H1 (cell line): Measurements from ENCODE around the gene GSTT2. TPM values are rescaled to one million over a fixed set of nuclear protein-coding genes. Genes with fewer than 3 reads are reported as not detected.
A peak's percentile ranks its signal among the peaks of the same experiment; 100 is the strongest.

Experiments
- CTCF ChIA-PET: fragments of 300-600 bp; sonication (Branson Sonifier 250); formaldehyde crosslinking; loops from one replicate; lab custom pipeline; 2021; ENCODE audit not compliant: partially characterized antibody; lab: Charles Lee
- POLR2A ChIA-PET: fragments of 300-600 bp; sonication (Branson Sonifier 250); formaldehyde crosslinking; loops from one replicate; lab custom pipeline; 2021; ENCODE audit warnings: inconsistent platforms; ENCODE audit not compliant: partially characterized antibody; lab: Charles Lee
- DNase-seq, 2 experiments: peaks; one replicate each; pipeline versions ENCODE4 v3.0.0 to v3.0.0-alpha.2; 2010 to 2022; ENCODE audit warnings: low spot score in 2 of 2, low read depth in 1 of 2, mixed read lengths in 1 of 2
- FAIRE-seq: peaks from 2 replicates; lab custom pipeline; 2011; peaks lifted over from hg19 to GRCh38; lab: Jason Lieb, UNC
- H2AFZ ChIP-seq: 2 replicates; pipeline ENCODE4 v1.8.1; 2012; ENCODE audit warnings: low read length, inconsistent platforms
- H2AK5ac ChIP-seq: 2 replicates; pipeline ENCODE4 v1.6.1; 2013; ENCODE audit warnings: low read depth, low read length
- H2BK120ac ChIP-seq: replicated peaks from 2 replicates; pipeline ENCODE3; 2013; ENCODE audit warnings: low read depth, low read length, inconsistent platforms
- H2BK12ac ChIP-seq: 2 replicates; pipeline ENCODE4 v1.6.1; 2013; ENCODE audit warnings: low read depth, low read length
- H2BK15ac ChIP-seq: 2 replicates; pipeline ENCODE4 v1.6.1; 2013; ENCODE audit warnings: low read length
- H2BK20ac ChIP-seq: 2 replicates; pipeline ENCODE4 v1.6.1; 2013; ENCODE audit warnings: low read length
- H2BK5ac ChIP-seq: 2 replicates; pipeline ENCODE4 v1.6.1; 2013; ENCODE audit warnings: low read depth, low read length
- H3K14ac ChIP-seq: 2 replicates; pipeline ENCODE4 v1.6.1; 2013; ENCODE audit warnings: inconsistent platforms; ENCODE audit not compliant: insufficient read length
- H3K18ac ChIP-seq: 2 replicates; pipeline ENCODE4 v1.6.1; 2013; ENCODE audit warnings: low read length; ENCODE audit errors: extremely low read depth
- H3K23ac ChIP-seq: 2 replicates; pipeline ENCODE4 v1.6.1; 2013; ENCODE audit warnings: inconsistent platforms; ENCODE audit not compliant: insufficient read length
- H3K23me2 ChIP-seq: 2 replicates; pipeline ENCODE4 v1.6.1; 2013; ENCODE audit warnings: low read depth, low read length
- H3K27ac ChIP-seq: 2 replicates; pipeline ENCODE4 v1.6.1; 2011; ENCODE audit warnings: low read depth, low read length, inconsistent platforms
- H3K27me3 ChIP-seq, 4 experiments: replicated peaks in 1 of 4; 1 replicate in 1 of 4; 2 replicates in 3 of 4; pipeline versions ENCODE4 v1.6.1 to v1.8.1; 2011 to 2013; ENCODE audit warnings: low read length in 3 of 4, mild to moderate bottlenecking in 3 of 4, inconsistent platforms in 2 of 4, mixed read lengths in 2 of 4, moderate library complexity in 1 of 4; ENCODE audit not compliant: control insufficient read depth in 3 of 4, insufficient read depth in 3 of 4; ENCODE audit errors: extremely low read depth in 1 of 4
- H3K36me3 ChIP-seq, 4 experiments: 2 replicates each; pipeline versions ENCODE4 v1.6.1 to v1.8.1; 2011 to 2013; ENCODE audit warnings: mild to moderate bottlenecking in 4 of 4, low read length in 3 of 4, moderate library complexity in 2 of 4, control low read depth in 1 of 4, inconsistent platforms in 1 of 4; ENCODE audit not compliant: insufficient read depth in 4 of 4, control insufficient read depth in 2 of 4
- H3K4ac ChIP-seq: replicated peaks from 2 replicates; pipeline ENCODE3; 2013; ENCODE audit warnings: low read length, low read depth, mixed read lengths, inconsistent platforms; ENCODE audit not compliant: insufficient read length
- H3K4me1 ChIP-seq, 4 experiments: replicated peaks in 1 of 4; 1 replicate in 1 of 4; 2 replicates in 3 of 4; pipeline versions ENCODE4 v1.6.1 to v1.8.1; 2011 to 2013; ENCODE audit warnings: low read length in 3 of 4, inconsistent platforms in 2 of 4, mixed read lengths in 1 of 4; ENCODE audit not compliant: insufficient read depth in 4 of 4, control insufficient read depth in 3 of 4
- H3K4me2 ChIP-seq, 2 experiments: 2 replicates each; pipeline versions ENCODE4 v1.6.1 to v1.8.1; 2011 to 2013; ENCODE audit warnings: low read depth in 2 of 2, low read length in 2 of 2, control low read depth in 1 of 2, inconsistent platforms in 1 of 2, mild to moderate bottlenecking in 1 of 2; ENCODE audit not compliant: insufficient read depth in 1 of 2
- H3K4me3 ChIP-seq, 4 experiments: fragments of 200-600, 300-600 bp in 1 of 4; sonication (generic), shearing (Covaris generic), sonication (Bioruptor Twin) in 1 of 4; 2 replicates each; pipeline versions ENCODE4 v1.5.1 to v1.8.1; 2011 to 2016; ENCODE audit warnings: low read length in 4 of 4, low read depth in 3 of 4, control low read depth in 2 of 4, inconsistent platforms in 2 of 4, mild to moderate bottlenecking in 2 of 4, mixed read lengths in 1 of 4, moderate library complexity in 1 of 4; ENCODE audit not compliant: insufficient read depth in 2 of 4; ENCODE audit errors: extremely low read depth in 1 of 4
- H3K56ac ChIP-seq: replicated peaks from 2 replicates; pipeline ENCODE3; 2013; ENCODE audit warnings: low read depth, mild to moderate bottlenecking, mixed read lengths, low read length, inconsistent platforms; ENCODE audit not compliant: insufficient read length
- H3K79me1 ChIP-seq: 2 replicates; pipeline ENCODE4 v1.6.1; 2013; ENCODE audit warnings: low read depth, low read length, control low read depth
- H3K79me2 ChIP-seq, 2 experiments: 2 replicates each; pipeline versions ENCODE4 v1.6.1 to v1.8.1; 2012 to 2013; ENCODE audit warnings: low read length in 2 of 2, mild to moderate bottlenecking in 2 of 2, inconsistent platforms in 1 of 2; ENCODE audit not compliant: insufficient read depth in 2 of 2, control insufficient read depth in 1 of 2
- H3K9ac ChIP-seq, 4 experiments: replicated peaks in 1 of 4; 1 replicate in 1 of 4; 2 replicates in 3 of 4; pipeline versions ENCODE4 v1.6.1 to v1.8.1; 2011 to 2013; ENCODE audit warnings: low read depth in 3 of 4, low read length in 3 of 4, control low read depth in 2 of 4, mild to moderate bottlenecking in 2 of 4, moderate library complexity in 2 of 4, inconsistent platforms in 1 of 4; ENCODE audit errors: extremely low read depth in 1 of 4
- H3K9me3 ChIP-seq, 2 experiments: 2 replicates each; pipeline versions ENCODE4 v1.6.1 to v1.8.1; 2012 to 2013; ENCODE audit warnings: mild to moderate bottlenecking in 2 of 2, moderate library complexity in 2 of 2, control low read depth in 1 of 2, inconsistent platforms in 1 of 2, low read depth in 1 of 2, low read length in 1 of 2, mixed read lengths in 1 of 2; ENCODE audit not compliant: insufficient read depth in 2 of 2
- H4K20me1 ChIP-seq, 2 experiments: replicated peaks in 1 of 2; 2 replicates each; pipeline versions ENCODE3 to v1.8.1; 2011 to 2013; ENCODE audit warnings: inconsistent platforms in 2 of 2, low read length in 2 of 2, mild to moderate bottlenecking in 1 of 2; ENCODE audit not compliant: insufficient read depth in 2 of 2, control insufficient read depth in 1 of 2
- H4K5ac ChIP-seq: 2 replicates; pipeline ENCODE4 v1.6.1; 2013; ENCODE audit warnings: low read length, low read depth, mixed read lengths, inconsistent platforms; ENCODE audit not compliant: insufficient read length
- H4K8ac ChIP-seq: 2 replicates; pipeline ENCODE4 v1.8.0; 2013; ENCODE audit warnings: mild to moderate bottlenecking, moderate library complexity, low read length, inconsistent platforms; ENCODE audit not compliant: insufficient read depth; ENCODE audit errors: extremely low read depth
- H4K91ac ChIP-seq: replicated peaks from 2 replicates; pipeline ENCODE3; 2013; ENCODE audit warnings: low read length, mixed read lengths, inconsistent platforms; ENCODE audit not compliant: insufficient read length
- EP300 ChIP-seq, 2 experiments: IDR thresholded peaks; 1 replicate in 1 of 2; 2 replicates in 1 of 2; pipeline ENCODE4 v1.6.1; 2011 to 2012; ENCODE audit warnings: low read depth in 2 of 2, low read length in 2 of 2, mild to moderate bottlenecking in 2 of 2, borderline replicate concordance in 1 of 2, inconsistent platforms in 1 of 2, moderate library complexity in 1 of 2
- EZH2 ChIP-seq: fragments of 200-600 bp; sonication (generic); IDR thresholded peaks from 2 replicates; pipeline ENCODE4 v1.7.1; 2012; ENCODE audit warnings: low read depth, mild to moderate bottlenecking, moderate library complexity, low read length, inconsistent platforms; ENCODE audit not compliant: severe bottlenecking
- KDM4A ChIP-seq: IDR thresholded peaks from one replicate; pipeline ENCODE4 v1.7.1; 2012; ENCODE audit warnings: low read depth, mild to moderate bottlenecking, moderate library complexity, low read length, inconsistent platforms; ENCODE audit not compliant: severe bottlenecking
- NANOG ChIP-seq: IDR thresholded peaks from 2 replicates; pipeline ENCODE4 v1.6.1; 2011; ENCODE audit warnings: low read length, low read depth, mild to moderate bottlenecking, inconsistent platforms; ENCODE audit not compliant: insufficient read depth, poor library complexity, severe bottlenecking
- NRF1 ChIP-seq: IDR thresholded peaks from 2 replicates; pipeline ENCODE4 v1.6.1; 2011; ENCODE audit warnings: mild to moderate bottlenecking, low read depth, low read length, improper control_type of control experiment
- POLR2A ChIP-seq, 2 experiments: IDR thresholded peaks; 1 replicate in 1 of 2; 2 replicates in 1 of 2; pipeline ENCODE4 v1.6.1; 2011; ENCODE audit warnings: low read depth in 2 of 2, low read length in 2 of 2, mild to moderate bottlenecking in 2 of 2; ENCODE audit errors: control extremely low read depth in 1 of 2
- RBBP5 ChIP-seq: IDR thresholded peaks from 2 replicates; pipeline ENCODE4 v1.7.1; 2012; ENCODE audit warnings: low read depth, mild to moderate bottlenecking, inconsistent platforms, low read length, moderate library complexity, borderline replicate concordance
- RFX5 ChIP-seq: IDR thresholded peaks from 2 replicates; pipeline ENCODE4 v1.6.1; 2011; ENCODE audit warnings: low read depth, low read length, improper control_type of control experiment, borderline replicate concordance
- SRF ChIP-seq: IDR thresholded peaks from 2 replicates; pipeline ENCODE4 v1.6.1; 2011; ENCODE audit warnings: mild to moderate bottlenecking, low read depth, low read length, moderate library complexity
- TBP ChIP-seq: IDR thresholded peaks from 2 replicates; pipeline ENCODE4 v1.6.1; 2011; ENCODE audit warnings: low read depth, low read length, improper control_type of control experiment
- TCF12 ChIP-seq: IDR thresholded peaks from 2 replicates; pipeline ENCODE4 v1.6.1; 2011; ENCODE audit warnings: low read depth, mild to moderate bottlenecking, low read length
- TEAD4 ChIP-seq: IDR thresholded peaks from 2 replicates; pipeline ENCODE4 v1.6.1; 2012; ENCODE audit warnings: low read depth, low read length, inconsistent platforms, mixed read lengths
- WGBS, 2 experiments: shearing (Covaris generic) in 1 of 2; methylation state at CpG; one replicate each; pipeline versions ENCODE4 v1.1.6 to v1.1.7; 2013 to 2015; ENCODE audit warnings: low lambda C conversion rate in 2 of 2, mixed read lengths in 2 of 2, inconsistent platforms in 1 of 2, low coverage in 1 of 2, missing lambda C conversion rate in 1 of 2; ENCODE audit not compliant: insufficient replicate concordance in 2 of 2, insufficient coverage in 1 of 2, insufficient read length in 1 of 2; ENCODE audit errors: extremely low coverage in 1 of 2, missing lambda C conversion rate in 1 of 2; 5-methylcytosine and 5-hydroxymethylcytosine counted together
- polyA plus RNA-seq, 7 experiments: library from polyadenylated mRNA; depleted of rRNA in 3 of 7; stranded (reverse) in 5 of 7; unstranded in 2 of 7; fragments of >200 nt in 5 of 7; fragments of 200-250 nt in 2 of 7; gene quantifications; 1 replicate in 5 of 7; 2 replicates in 1 of 7; 4 replicates in 1 of 7; pipeline versions ENCODE4 v1.2.1 to v1.2.3, GENCODE V29; 2011 to 2013; ENCODE audit warnings: missing spikeins in 2 of 7, mixed read lengths in 2 of 7
- total RNA-seq: library from RNA; stranded (reverse); fragmentation: NEBNext Ultra II Directional; extraction: Animal tissue kit (Norgen Biotek cat#: 25700); gene quantifications from 2 replicates; pipeline ENCODE4 v1.2.1, GENCODE V29; 2021
- TF ChIP-seq, protein P1 (sequence below): IDR thresholded peaks from 2 replicates; pipeline ENCODE4 v1.6.1; 2011; ENCODE audit warnings: low read length, improper control_type of control experiment

GSTT2 gene
- total and polyA plus RNA-seq, 2 of the 8 experiments (the other 6 are each of a cell fraction or from before 2014, with no cell fraction given): 1.1 to 1.5 TPM

DNA sequence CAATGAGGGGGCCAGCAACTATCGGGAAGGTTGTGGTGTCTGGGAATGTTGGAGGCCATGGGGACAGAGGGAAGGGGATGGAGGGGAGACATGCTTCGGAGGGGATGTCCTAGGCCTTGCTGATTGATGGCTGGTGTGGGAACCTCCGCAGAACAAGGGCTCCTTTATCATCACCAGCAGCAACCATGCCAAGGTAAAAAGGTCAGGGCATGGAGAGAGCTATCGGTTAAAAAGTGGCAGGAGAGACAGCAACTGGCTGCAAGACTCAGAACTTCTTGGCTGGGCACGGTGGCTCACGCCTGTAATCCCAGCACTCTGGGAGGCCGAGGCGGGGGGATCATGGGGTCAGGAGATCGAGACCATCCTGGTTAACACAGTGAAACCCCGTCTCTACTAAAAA lies 22.3 kb downstream of the GSTT2 start:
- 85% methylated on average over 10 of the region's 10 CpGs; no CpG with 5 or more reads in 1 of the 2 experiments for WGBS, 2 experiments
- H3K23me2 ChIP-seq: no peaks in the 10 kb centered on the region
- CTCF ChIA-PET: interaction anchor here (1.4 kb wide), 1 partner anchor 172 kb away, joined by 3 read pairs; no protein-coding TSS in a partner anchor
- no peak for TF ChIP-seq EP300 (IDR thresholded peaks at IDR 0.05; ENCODE audit: borderline replicate concordance in 1 of 2, low read depth in 2 of 2, low read length in 2 of 2)
- TF ChIP-seq RBBP5: no peak
- no peak for TF ChIP-seq KDM4A
- no peak for TF ChIP-seq EZH2
- no peak for TF ChIP-seq TCF12
- no peak for TF ChIP-seq POLR2A (IDR thresholded peaks at IDR 0.05; ENCODE audit: control extremely low read depth in 1 of 2, low read depth in 2 of 2, low read length in 2 of 2)
- no peak for TF ChIP-seq NANOG
- TF ChIP-seq RFX5: no peak
- TF ChIP-seq SRF: no peak
- TF ChIP-seq, protein P1, sequence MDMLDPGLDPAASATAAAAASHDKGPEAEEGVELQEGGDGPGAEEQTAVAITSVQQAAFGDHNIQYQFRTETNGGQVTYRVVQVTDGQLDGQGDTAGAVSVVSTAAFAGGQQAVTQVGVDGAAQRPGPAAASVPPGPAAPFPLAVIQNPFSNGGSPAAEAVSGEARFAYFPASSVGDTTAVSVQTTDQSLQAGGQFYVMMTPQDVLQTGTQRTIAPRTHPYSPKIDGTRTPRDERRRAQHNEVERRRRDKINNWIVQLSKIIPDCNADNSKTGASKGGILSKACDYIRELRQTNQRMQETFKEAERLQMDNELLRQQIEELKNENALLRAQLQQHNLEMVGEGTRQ: no peak
- TF ChIP-seq NRF1: no peak
- TF ChIP-seq TEAD4: no peak
- TF ChIP-seq TBP: no peak

More for the DNA sequence above, 22.3 kb downstream of the GSTT2 start:
- no peak overlapping the region for H3K23ac ChIP-seq
- H3K79me2 ChIP-seq: no peaks in the 10 kb centered on the region
- no peaks in the 10 kb centered on the region for H3K36me3 ChIP-seq
- H3K14ac ChIP-seq: no peak overlapping the region
- H2BK12ac ChIP-seq: peak overlapping the region; percentile 69; the same call in 1 of the 2 replicates
- no peak overlapping the region for H3K4me3 ChIP-seq
- H2BK5ac ChIP-seq: no peak overlapping the region
- peaks cover 0 to 3% (median 0%) of the 10 kb centered on the region in 4 experiments; a peak in 3 of 7 replicates for H3K27me3 ChIP-seq
- peak overlapping the region; percentile 3 for H4K5ac ChIP-seq
- peak overlapping the region; percentile 85 for H4K91ac ChIP-seq
- FAIRE-seq (no peak), DNase-seq (no peak)
- H3K9ac ChIP-seq: no peak overlapping the region
- peak overlapping the region; percentile 4; the same call in 1 of the 2 replicates for H4K8ac ChIP-seq
- no peak overlapping the region for H2BK120ac ChIP-seq
- H2BK15ac ChIP-seq: no peak overlapping the region
- no peak overlapping the region for H3K4me2 ChIP-seq
- H2AK5ac ChIP-seq: peak overlapping the region; percentile 48; the same call in 1 of the 2 replicates
- POLR2A ChIA-PET: no interaction called here
- no peak overlapping the region for H3K27ac ChIP-seq
- H2BK20ac ChIP-seq: peak overlapping the region; percentile 92
- H3K9me3 ChIP-seq: no peaks in the 10 kb centered on the region; a peak in 1 of 4 replicates
- H3K4ac ChIP-seq: peak overlapping the region; percentile 91
- H3K79me1 ChIP-seq: no peaks in the 10 kb centered on the region
- H2AFZ ChIP-seq: no peak overlapping the region
- no peaks in the 10 kb centered on the region for H4K20me1 ChIP-seq
- H3K56ac ChIP-seq: no peak overlapping the region
- peak overlapping the region; percentile 44; the same call in 1 of the 2 replicates for H3K18ac ChIP-seq
- H3K4me1 ChIP-seq: peaks cover 0 to 3% (median 0%) of the 10 kb centered on the region in 4 experiments; a peak in 2 of 7 replicates
